ENCODE data around the gene AGO1. TPM values are rescaled to one million over a fixed set of nuclear protein-coding genes. Genes with fewer than 3 reads are reported as not detected.

AGO1 gene
- total RNA-seq, 2 donors from 2014 or later: 23.6 to 25.3 TPM

- Histone ChIP-seq H3K9me3 (no peaks in the 10 kb centered on the region), H3K27me3 (replicated peaks; ENCODE audit: insufficient read depth) (no peaks in the 10 kb centered on the region), H3K4me3 (peak overlapping the region; percentile 84), H3K27ac (no peak overlapping the region), H3K36me3 (no peaks in the 10 kb centered on the region), H3K4me1 (ENCODE audit: control insufficient read depth in 1 of 2, low read depth in 2 of 2) (peaks cover 20 to 32% of the 10 kb centered on the region in 2 donors)
- ATAC-seq (ENCODE audit: insufficient number of reproducible peaks, low FRiP score, low read depth) (no peak), DNase-seq (ENCODE audit: low spot score) (no peak)
- TF ChIP-seq CTCF (IDR thresholded peaks at IDR 0.05): no peak
Observed at GRCh38 chr1:35932158-35932636, 49.2 kb downstream of the AGO1 start.

GRCh38 chr1:35932941-35933340 lies 49.9 kb downstream of the AGO1 start:
- Histone ChIP-seq H3K9me3 (no peaks in the 10 kb centered on the region), H3K36me3 (no peaks in the 10 kb centered on the region), H3K27me3 (replicated peaks; ENCODE audit: insufficient read depth) (no peaks in the 10 kb centered on the region), H3K27ac (no peak overlapping the region), H3K4me1 (ENCODE audit: control insufficient read depth in 1 of 2, low read depth in 2 of 2) (peaks cover 20 to 32% of the 10 kb centered on the region in 2 donors), H3K4me3 (no peak overlapping the region)
- DNase-seq (ENCODE audit: low spot score) (no peak), ATAC-seq (ENCODE audit: insufficient number of reproducible peaks, low FRiP score, low read depth) (no peak)
- no peak for TF ChIP-seq CTCF (IDR thresholded peaks at IDR 0.05)

GRCh38 chr1:35935442-35936388 lies 52.7 kb downstream of the AGO1 start:
- H3K27ac ChIP-seq: no peak overlapping the region
- DNase-seq (ENCODE audit: low spot score) (no peak), ATAC-seq (ENCODE audit: insufficient number of reproducible peaks, low FRiP score, low read depth) (no peak)
- H3K9me3 ChIP-seq: no peaks in the 10 kb centered on the region
- H3K36me3 ChIP-seq: no peaks in the 10 kb centered on the region
- peaks cover 15 to 25% of the 10 kb centered on the region in 2 donors for H3K4me1 ChIP-seq (ENCODE audit: control insufficient read depth in 1 of 2, low read depth in 2 of 2)
- H3K4me3 ChIP-seq: no peak overlapping the region
- no peak for TF ChIP-seq CTCF (IDR thresholded peaks at IDR 0.05)
- H3K27me3 ChIP-seq (replicated peaks; ENCODE audit: insufficient read depth): no peaks in the 10 kb centered on the region

GRCh38 chr1:35936838-35937237 lies 53.8 kb downstream of the AGO1 start:
- Histone ChIP-seq H3K4me3 (no peak overlapping the region), H3K36me3 (no peaks in the 10 kb centered on the region), H3K4me1 (ENCODE audit: control insufficient read depth in 1 of 2, low read depth in 2 of 2) (peaks cover 19 to 35% of the 10 kb centered on the region in 2 donors), H3K27me3 (replicated peaks; ENCODE audit: insufficient read depth) (no peaks in the 10 kb centered on the region), H3K27ac (no peak overlapping the region), H3K9me3 (no peaks in the 10 kb centered on the region)
- ATAC-seq (ENCODE audit: insufficient number of reproducible peaks, low FRiP score, low read depth) (no peak), DNase-seq (ENCODE audit: low spot score) (no peak)
- no peak for TF ChIP-seq CTCF (IDR thresholded peaks at IDR 0.05)

- no peak for DNase-seq (ENCODE audit: low spot score)
- Histone ChIP-seq H3K9me3 (no peaks in the 10 kb centered on the region), H3K4me1 (ENCODE audit: control insufficient read depth in 1 of 2, low read depth in 2 of 2) (peaks cover 17 to 19% of the 10 kb centered on the region in 2 donors), H3K27ac (no peak overlapping the region), H3K4me3 (no peak overlapping the region), H3K36me3 (no peaks in the 10 kb centered on the region), H3K27me3 (replicated peaks; ENCODE audit: insufficient read depth) (no peaks in the 10 kb centered on the region)
- TF ChIP-seq CTCF (IDR thresholded peaks at IDR 0.05): no peak
- no peak for ATAC-seq (ENCODE audit: insufficient number of reproducible peaks, low FRiP score, low read depth)
Observed at GRCh38 chr1:35939484-35939883, 56.5 kb downstream of the AGO1 start.
